Testis (tissue), 2 donors: Measurements from ENCODE around the gene ODAD2.

Experiments used
- CTCF ChIP-seq, 3 experiments: fragments of 450-650 bp in 2 of 3; fragments of 200-600 bp in 1 of 3; sonication (generic) in 1 of 3; IDR thresholded peaks; one replicate each; pipeline ENCODE4 v1.5.1; 2016 to 2019; ENCODE audit warnings: antibody characterized with exemption in 3 of 3, mild to moderate bottlenecking in 2 of 3, moderate library complexity in 1 of 3
- POLR2A ChIP-seq: fragments of 450-650 bp; IDR thresholded peaks from one replicate; pipeline ENCODE4 v1.6.1; 2017; ENCODE audit warnings: antibody characterized with exemption, mild to moderate bottlenecking, moderate library complexity

GRCh38 chr10:27792216-27792615, 206.7 kb downstream of the ODAD2 start:
- no peak for TF ChIP-seq CTCF (IDR thresholded peaks at IDR 0.05)
- no peak for TF ChIP-seq POLR2A
